Testis (tissue), 3 donors: ENCODE measurements around the gene VDAC1. TPM values are rescaled to one million over a fixed set of nuclear protein-coding genes. Genes with fewer than 3 reads are reported as not detected.

Source experiments
- DNase-seq: peaks from one replicate; pipeline ENCODE4 v3.0.0-alpha.2; 2019
- H3K27ac ChIP-seq, 2 donors: fragments of 200-600 bp; sonication (generic); one replicate each; pipeline ENCODE4 v1.5.1; 2019
- H3K27me3 ChIP-seq: fragments of 200-600 bp; sonication (generic); one replicate; pipeline ENCODE4 v1.5.1; 2019
- H3K36me3 ChIP-seq: fragments of 200-600 bp; sonication (generic); one replicate; pipeline ENCODE4 v1.5.1; 2017; ENCODE audit warnings: low read depth; ENCODE audit errors: missing control alignments
- H3K4me1 ChIP-seq: fragments of 200-600 bp; sonication (generic); one replicate; pipeline ENCODE4 v1.5.1; 2019
- H3K4me3 ChIP-seq, 2 donors: fragments of 200-600 bp; sonication (generic); one replicate each; pipeline ENCODE4 v1.5.1; 2017 to 2019
- H3K9me3 ChIP-seq: fragments of 200-600 bp; sonication (generic); one replicate; pipeline ENCODE4 v1.5.1; 2017
- CTCF ChIP-seq, 3 experiments: fragments of 450-650 bp in 2 of 3; fragments of 200-600 bp in 1 of 3; sonication (generic) in 1 of 3; IDR thresholded peaks; one replicate each; pipeline ENCODE4 v1.5.1; 2016 to 2019; ENCODE audit warnings: antibody characterized with exemption in 3 of 3, mild to moderate bottlenecking in 2 of 3, moderate library complexity in 1 of 3
- POLR2A ChIP-seq: fragments of 450-650 bp; IDR thresholded peaks from one replicate; pipeline ENCODE4 v1.6.1; 2017; ENCODE audit warnings: antibody characterized with exemption, mild to moderate bottlenecking, moderate library complexity
- WGBS, 2 donors: methylation state at CpG; one replicate each; pipeline ENCODE4 v1.1.5; 2018; 5-methylcytosine and 5-hydroxymethylcytosine counted together
- intact Hi-C: fragments of 100-400 bp; cut with DNase I; formaldehyde crosslinking; loops from one replicate; pipeline ENCODE4 v1.15.1; 2023; ENCODE audit warnings: low total_unique reads
- polyA plus RNA-seq: library from polyadenylated mRNA; stranded (reverse); fragments of 350-450 nt; fragmentation: Illumina TruSeq; extraction: RNeasy Lipid Tissue Mini Kit (QIAGEN cat#74804); gene quantifications from one replicate; pipeline ENCODE4 v1.2.3, GENCODE V29; 2014; ENCODE audit warnings: low read depth, low replicate concordance; ENCODE audit not compliant: insufficient read depth
- total RNA-seq, 2 donors: library from RNA; depleted of rRNA; stranded (reverse); fragments of >200 nt; gene quantifications; one replicate each; pipeline ENCODE4 v1.2.3, GENCODE V29; 2016

The VDAC1 gene
- total and polyA plus RNA-seq, 3 donors from 2014 or later: 88.4 to 151 (median 127) TPM

- no peak for DNase-seq
- H3K4me1 ChIP-seq: no peaks in the 10 kb centered on the region
- H3K27me3 ChIP-seq: no peaks in the 10 kb centered on the region
- intact Hi-C loops: no loop called here
- H3K36me3 ChIP-seq: no peaks in the 10 kb centered on the region
- no peak overlapping the region for H3K4me3 ChIP-seq
- 93 to 98% methylated on average over 4 to 5 of the region's 5 CpGs for WGBS, 2 donors
- TF ChIP-seq CTCF (IDR thresholded peaks at IDR 0.05) (no peak), POLR2A (no peak)
- H3K27ac ChIP-seq: no peak overlapping the region
- no peaks in the 10 kb centered on the region for H3K9me3 ChIP-seq
Observed at GRCh38 chr5:133934822-133935666, 69.7 kb downstream of the VDAC1 start.

GRCh38 chr5:133934311-133934710 lies 70.5 kb downstream of the VDAC1 start:
- Histone ChIP-seq H3K4me3 (no peak overlapping the region), H3K27ac (no peak overlapping the region), H3K9me3 (no peaks in the 10 kb centered on the region), H3K27me3 (no peaks in the 10 kb centered on the region), H3K4me1 (no peaks in the 10 kb centered on the region), H3K36me3 (no peaks in the 10 kb centered on the region)
- intact Hi-C loops: no loop called here
- DNase-seq: no peak
- 69 to 79% methylated on average over 4 to 5 of the region's 5 CpGs for WGBS, 2 donors
- TF ChIP-seq CTCF (IDR thresholded peaks at IDR 0.05) (no peak), POLR2A (no peak)

- intact Hi-C loops: no loop called here
- TF ChIP-seq CTCF (IDR thresholded peaks at IDR 0.05): no peak
- TF ChIP-seq POLR2A: no peak
- WGBS, 2 donors: 90 to 94% methylated on average over 11 to 12 of the region's 12 CpGs
Observed at GRCh38 chr5:133933670-133934295, 71.0 kb downstream of the VDAC1 start.

GRCh38 chr5:133933169-133933509 lies 71.6 kb downstream of the VDAC1 start:
- Histone ChIP-seq H3K36me3 (no peaks in the 10 kb centered on the region), H3K4me3 (no peak overlapping the region), H3K9me3 (no peaks in the 10 kb centered on the region), H3K27ac (no peak overlapping the region), H3K4me1 (no peaks in the 10 kb centered on the region), H3K27me3 (no peaks in the 10 kb centered on the region)
- 79 to 90% methylated on average over 2 to 3 of the region's 3 CpGs for WGBS, 2 donors
- no peak for TF ChIP-seq POLR2A
- no peak for TF ChIP-seq CTCF (IDR thresholded peaks at IDR 0.05)
- DNase-seq: no peak
- intact Hi-C loops: no loop called here

More at GRCh38 chr5:133933670-133934295, 71.0 kb downstream of the VDAC1 start:
- Histone ChIP-seq H3K4me3 (no peak overlapping the region), H3K4me1 (no peaks in the 10 kb centered on the region), H3K36me3 (no peaks in the 10 kb centered on the region), H3K27ac (no peak overlapping the region), H3K9me3 (no peaks in the 10 kb centered on the region), H3K27me3 (no peaks in the 10 kb centered on the region)
- DNase-seq: no peak
